SK-MEL-5 (cell line): ENCODE measurements around the gene HSD17B10. TPM values are rescaled to one million over a fixed set of nuclear protein-coding genes. Genes with fewer than 3 reads are reported as not detected.
"Not testable (repeated sequence)": the region's sequence is repeated elsewhere in the genome, so short reads cannot be mapped to it uniquely, and the experiment has no call there.

Experiments used
- DNase-seq: peaks from one replicate; pipeline ENCODE4 v3.0.0-alpha.2; 2016; ENCODE audit warnings: low read depth, low spot score
- in situ Hi-C: cut with HindIII; loops from 2 replicates; pipeline ENCODE4 v1.10.0; 2016; ENCODE audit warnings: low sequenced_read_pairs, high pct_unique_total_duplicates, low pct_unique_long_range_greater_than_20kb
- polyA plus RNA-seq, 2 experiments: library from polyadenylated mRNA; depleted of rRNA; stranded (reverse); fragments of >200 nt; gene quantifications; 2 replicates each; pipeline ENCODE4 v1.2.3, GENCODE V29; 2015
- total RNA-seq: library from RNA; depleted of rRNA; stranded (reverse); fragments of >200 nt; shearing (Covaris generic); gene quantifications from 2 replicates; pipeline ENCODE4 v1.2.3, GENCODE V29; 2014; rRNA removed

The HSD17B10 gene
- total RNA-seq, result 140 and 165 TPM in 2 replicates
- polyA plus RNA-seq (2015; cell fraction: cytosol; rRNA removed), result 117 and 144 TPM in 2 replicates
- polyA plus RNA-seq (2015; cell fraction: nucleus; rRNA removed), result 15.2 and 35.7 TPM in 2 replicates

GRCh38 chrX:53433651-53434639, at the start of gene HSD17B10:
HSD17B10 (minus strand) TSS chrX:53434370; CDS start chrX:53434345, 25 bp downstream.
- DNase-seq, result peak; percentile 84
- in situ Hi-C loops, result no loop called here

DNA sequence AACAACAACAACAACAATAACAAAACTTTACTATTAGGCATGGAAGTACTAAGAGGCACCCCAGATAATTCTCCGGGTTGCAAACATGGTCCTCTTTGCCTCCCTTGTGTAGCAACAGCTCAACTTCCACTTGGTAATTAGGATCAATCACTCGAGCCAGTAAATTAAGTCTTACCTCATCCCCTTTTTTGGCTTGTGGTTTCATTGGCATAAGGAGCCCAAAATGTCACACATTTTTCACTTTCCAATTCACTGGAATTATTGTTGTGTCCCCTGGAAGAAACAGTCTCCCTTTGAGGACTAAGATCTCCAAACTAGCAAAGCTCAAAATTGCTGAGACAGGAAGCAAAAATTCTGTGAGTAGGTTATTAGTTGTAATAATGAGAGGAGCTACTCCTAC, 49.2 kb upstream of the HSD17B10 start:
- in situ Hi-C loops, result no loop called here
- DNase-seq, result no peak

DNA sequence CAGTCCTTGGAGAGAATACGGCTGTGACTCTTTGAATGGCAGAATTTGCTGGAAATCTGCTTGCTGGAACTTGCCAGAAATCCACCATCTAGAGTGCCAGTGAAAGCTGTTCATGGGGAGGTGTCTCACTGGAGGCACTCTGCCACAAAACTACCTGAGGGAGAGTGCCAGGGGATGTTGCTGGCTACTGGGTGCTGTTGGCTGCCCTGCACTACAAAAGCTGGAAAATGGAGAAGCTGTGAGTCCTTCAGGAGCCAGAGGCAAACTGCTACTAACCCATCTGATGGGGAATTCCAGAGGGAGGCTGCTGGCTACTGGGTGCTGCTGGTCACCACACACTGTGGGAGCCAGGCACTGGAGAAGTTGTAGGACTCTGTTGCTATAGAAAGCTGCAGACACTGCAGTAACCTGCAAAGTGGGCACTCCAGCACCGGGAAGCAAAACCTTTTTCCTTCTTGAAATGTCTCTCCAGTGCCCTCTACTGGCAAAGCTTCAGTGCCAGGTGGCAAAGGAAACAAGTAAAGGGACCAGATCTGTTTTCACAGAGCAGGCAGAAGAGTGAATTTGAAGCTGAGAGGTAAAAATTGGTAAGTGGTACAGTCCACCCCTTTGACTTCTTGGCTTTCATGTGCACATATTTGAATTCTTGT, 47.8 kb upstream of the HSD17B10 start:
- peak; percentile 74 for DNase-seq
- in situ Hi-C loops, result no loop called here

GRCh38 chrX:53481093-53481492, 46.9 kb upstream of the HSD17B10 start:
- in situ Hi-C loops, result no loop called here
- peak; percentile 35 for DNase-seq

- peak; percentile 38 for DNase-seq
- in situ Hi-C loops, result no loop called here
These were observed 45.1 kb upstream of the HSD17B10 start for GRCh38 chrX:53479301-53479700.

- no peak for DNase-seq
These were observed 42.2 kb upstream of the HSD17B10 start for GRCh38 chrX:53476371-53476770.

GRCh38 chrX:53474707-53475106, 40.5 kb upstream of the HSD17B10 start:
- in situ Hi-C loops, result no loop called here
- DNase-seq, result no peak

More at GRCh38 chrX:53476371-53476770, 42.2 kb upstream of the HSD17B10 start:
- in situ Hi-C loops, result no loop called here

DNA sequence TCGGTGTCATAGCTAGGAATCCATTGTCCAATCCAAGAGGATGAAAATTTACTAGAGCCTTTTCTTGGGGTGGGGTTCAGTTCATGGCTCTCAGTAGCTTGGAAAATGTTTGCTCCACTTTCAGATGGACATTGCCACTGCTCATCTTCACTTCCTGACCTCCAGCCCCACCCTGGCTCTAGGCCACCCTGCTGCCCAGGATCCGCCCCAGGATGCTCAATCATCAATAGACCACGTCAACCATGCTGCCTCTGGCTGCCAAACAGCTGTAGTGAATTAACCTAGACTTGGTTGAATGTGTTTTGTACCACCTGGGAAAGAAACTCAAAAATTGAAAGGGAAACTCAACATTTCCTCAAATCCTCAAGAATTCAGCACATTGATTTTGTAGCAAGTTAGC, 37.2 kb upstream of the HSD17B10 start:
- DNase-seq, result no peak
- in situ Hi-C loops, result no loop called here

- in situ Hi-C loops, result not testable (repeated sequence)
These were observed 34.5 kb upstream of the HSD17B10 start for GRCh38 chrX:53468659-53469058.

GRCh38 chrX:53458082-53458481, 23.9 kb upstream of the HSD17B10 start:
- DNase-seq, result peak; percentile 37
- in situ Hi-C loops, result no loop called here

More at GRCh38 chrX:53468659-53469058, 34.5 kb upstream of the HSD17B10 start:
- DNase-seq, result not testable (repeated sequence)

- in situ Hi-C loops, result no loop called here
- no peak for DNase-seq
These were observed 22.1 kb upstream of the HSD17B10 start for GRCh38 chrX:53456254-53456653.

GRCh38 chrX:53452812-53453211, 18.6 kb upstream of the HSD17B10 start:
- no peak for DNase-seq
- in situ Hi-C loops, result no loop called here

GRCh38 chrX:53449632-53450031, 15.5 kb upstream of the HSD17B10 start:
- no peak for DNase-seq
- in situ Hi-C loops, result no loop called here

GRCh38 chrX:53447441-53447840, 13.3 kb upstream of the HSD17B10 start:
- DNase-seq, result no peak
- in situ Hi-C loops, result no loop called here

- in situ Hi-C loops, result no loop called here
- DNase-seq, result peak; percentile 48
These were observed 11.8 kb upstream of the HSD17B10 start for GRCh38 chrX:53445977-53446376.

GRCh38 chrX:53442322-53442631, 8.1 kb upstream of the HSD17B10 start:
- in situ Hi-C loops, result no loop called here

GRCh38 chrX:53441531-53442321, 7.6 kb upstream of the HSD17B10 start:
- in situ Hi-C loops, result no loop called here
- peak; percentile 40 for DNase-seq

More at GRCh38 chrX:53442322-53442631, 8.1 kb upstream of the HSD17B10 start:
- no peak for DNase-seq
